Vagina (tissue), 2 donors: ENCODE data around the gene DOCK4. TPM values are rescaled to one million over a fixed set of nuclear protein-coding genes. Genes with fewer than 3 reads are reported as not detected.

Experiments used
- DNase-seq, 2 donors: peaks; one replicate each; pipeline ENCODE4 v3.0.0-alpha.2; 2017; ENCODE audit errors: extremely low spot score in 2 of 2
- H3K27ac ChIP-seq: fragments of 200-600 bp; sonication (generic); one replicate; pipeline ENCODE4 v1.5.1; 2019
- H3K27me3 ChIP-seq: fragments of 200-600 bp; sonication (generic); one replicate; pipeline ENCODE4 v1.5.1; 2019
- H3K36me3 ChIP-seq, 2 donors: fragments of 200-600 bp; sonication (generic); one replicate each; pipeline ENCODE4 v1.5.1; 2017 to 2019
- H3K4me1 ChIP-seq: fragments of 200-600 bp; sonication (generic); one replicate; pipeline ENCODE4 v1.5.1; 2019
- H3K4me3 ChIP-seq, 2 donors: fragments of 200-600 bp; sonication (generic); 1 replicate in 1 of 2; 2 replicates in 1 of 2; pipeline ENCODE4 v1.5.1; 2016 to 2019
- H3K9me3 ChIP-seq: fragments of 200-600 bp; sonication (generic); one replicate; pipeline ENCODE4 v1.5.1; 2019
- CTCF ChIP-seq, 3 experiments: fragments of 450-650 bp in 2 of 3; fragments of 200-600 bp in 1 of 3; sonication (generic) in 1 of 3; IDR thresholded peaks; one replicate each; pipeline ENCODE4 v1.5.1; 2017 to 2019; ENCODE audit warnings: antibody characterized with exemption in 3 of 3, mild to moderate bottlenecking in 2 of 3, moderate library complexity in 2 of 3
- POLR2A ChIP-seq, 2 donors: fragments of 450-650 bp; IDR thresholded peaks; one replicate each; pipeline ENCODE4 v1.6.1; 2017; ENCODE audit warnings: antibody characterized with exemption in 2 of 2, mild to moderate bottlenecking in 2 of 2, moderate library complexity in 2 of 2
- POLR2AphosphoS5 ChIP-seq, 2 donors: sonication (generic); formaldehyde crosslinking; IDR thresholded peaks; one replicate each; pipeline ENCODE4 v1.9.0; 2017; ENCODE audit warnings: antibody characterized with exemption in 2 of 2, mild to moderate bottlenecking in 2 of 2, low read depth in 1 of 2; ENCODE audit not compliant: insufficient read depth in 1 of 2
- intact Hi-C: fragments of 100-400 bp; cut with DNase I; formaldehyde crosslinking; loops from one replicate; pipeline ENCODE4 v1.15.1; 2023
- total RNA-seq: library from RNA; depleted of rRNA; stranded (reverse); fragments of >200 nt; gene quantifications from one replicate; pipeline ENCODE4 v1.2.3, GENCODE V29; 2016

Gene DOCK4
- total RNA-seq, 1 donor from 2014 or later, result 40.3 TPM

- Histone ChIP-seq H3K4me3 (no peak overlapping the region), H3K36me3 (no peaks in the 10 kb centered on the region), H3K4me1 (no peaks in the 10 kb centered on the region), H3K9me3 (no peaks in the 10 kb centered on the region), H3K27me3 (no peaks in the 10 kb centered on the region), H3K27ac (no peak overlapping the region)
- TF ChIP-seq CTCF (IDR thresholded peaks at IDR 0.05) (no peak), POLR2AphosphoS5 (IDR thresholded peaks at IDR 0.05; ENCODE audit: insufficient read depth in 1 of 2, low read depth in 1 of 2) (no peak), POLR2A (IDR thresholded peaks at IDR 0.05) (no peak)
- intact Hi-C loops, result no loop called here
- no peak for DNase-seq
Measured at GRCh38 chr7:111860248-111860647, 346.0 kb downstream of the DOCK4 start.

GRCh38 chr7:111858331-111858730 lies 347.9 kb downstream of the DOCK4 start:
- no peak overlapping the region for H3K4me3 ChIP-seq
- H3K4me1 ChIP-seq, result no peaks in the 10 kb centered on the region
- TF ChIP-seq POLR2AphosphoS5 (IDR thresholded peaks at IDR 0.05; ENCODE audit: insufficient read depth in 1 of 2, low read depth in 1 of 2) (no peak), POLR2A (IDR thresholded peaks at IDR 0.05) (no peak), CTCF (IDR thresholded peaks at IDR 0.05) (no peak)
- no peaks in the 10 kb centered on the region for H3K9me3 ChIP-seq
- H3K36me3 ChIP-seq, result no peaks in the 10 kb centered on the region
- DNase-seq, result no peak
- H3K27me3 ChIP-seq, result no peaks in the 10 kb centered on the region
- intact Hi-C loops, result no loop called here
- H3K27ac ChIP-seq, result no peak overlapping the region

GRCh38 chr7:111855842-111856227 lies 350.4 kb downstream of the DOCK4 start:
- no peak overlapping the region for H3K27ac ChIP-seq
- H3K4me1 ChIP-seq, result no peaks in the 10 kb centered on the region
- no peaks in the 10 kb centered on the region for H3K9me3 ChIP-seq
- H3K4me3 ChIP-seq, result no peak overlapping the region
- intact Hi-C loops, result no loop called here
- H3K27me3 ChIP-seq, result no peaks in the 10 kb centered on the region
- TF ChIP-seq POLR2A (IDR thresholded peaks at IDR 0.05) (no peak), POLR2AphosphoS5 (IDR thresholded peaks at IDR 0.05; ENCODE audit: insufficient read depth in 1 of 2, low read depth in 1 of 2) (no peak), CTCF (IDR thresholded peaks at IDR 0.05) (no peak)
- DNase-seq, result no peak
- no peaks in the 10 kb centered on the region for H3K36me3 ChIP-seq

DNA sequence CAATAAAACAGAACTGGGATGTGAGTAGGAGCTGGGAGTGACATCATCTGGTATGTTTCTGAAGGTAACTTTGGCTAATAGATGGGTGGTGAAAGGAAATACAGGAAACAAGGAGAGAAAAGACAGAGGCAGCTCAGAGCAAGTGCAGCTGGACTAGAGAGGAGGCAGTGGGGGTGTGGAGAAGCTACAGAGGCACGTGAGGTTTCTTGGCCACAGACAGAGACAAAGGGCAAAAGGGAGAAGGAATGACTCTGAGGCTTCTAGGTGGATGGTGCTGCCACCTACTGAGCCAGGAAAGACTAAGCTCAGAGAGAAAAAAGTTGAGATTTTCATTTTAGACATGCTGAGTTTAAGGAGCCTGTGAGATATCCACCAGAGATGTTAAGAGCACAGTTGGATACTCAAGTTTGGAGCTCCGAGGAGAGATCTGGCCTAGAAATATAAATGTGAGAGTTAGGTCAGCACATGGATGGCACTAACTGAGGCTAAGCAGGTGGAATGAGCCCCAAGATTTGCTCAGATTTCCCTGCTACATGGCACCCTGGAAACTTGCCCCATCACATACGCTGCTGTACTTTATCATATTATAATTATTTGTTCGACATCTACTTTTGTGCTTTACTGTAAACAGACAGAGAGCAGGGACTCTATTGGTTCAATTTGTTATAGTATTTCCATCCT lies 350.9 kb downstream of the DOCK4 start:
- no peak for DNase-seq
- Histone ChIP-seq H3K27ac (no peak overlapping the region), H3K27me3 (no peaks in the 10 kb centered on the region), H3K9me3 (no peaks in the 10 kb centered on the region), H3K4me1 (no peaks in the 10 kb centered on the region), H3K4me3 (no peak overlapping the region), H3K36me3 (no peaks in the 10 kb centered on the region)
- TF ChIP-seq POLR2AphosphoS5 (IDR thresholded peaks at IDR 0.05; ENCODE audit: insufficient read depth in 1 of 2, low read depth in 1 of 2), result no peak
- no peak for TF ChIP-seq POLR2A (IDR thresholded peaks at IDR 0.05)
- intact Hi-C loops, result no loop called here

GRCh38 chr7:111853201-111853990 lies 352.8 kb downstream of the DOCK4 start:
- Histone ChIP-seq H3K4me1 (no peaks in the 10 kb centered on the region), H3K27ac (no peak overlapping the region), H3K27me3 (no peaks in the 10 kb centered on the region), H3K36me3 (peaks cover 0 to 6% of the 10 kb centered on the region in 2 donors), H3K4me3 (no peak overlapping the region), H3K9me3 (no peaks in the 10 kb centered on the region)
- intact Hi-C loops, result no loop called here
- TF ChIP-seq POLR2A (IDR thresholded peaks at IDR 0.05), result no peak
- TF ChIP-seq POLR2AphosphoS5 (IDR thresholded peaks at IDR 0.05; ENCODE audit: insufficient read depth in 1 of 2, low read depth in 1 of 2), result no peak
- no peak for TF ChIP-seq CTCF (IDR thresholded peaks at IDR 0.05)
- no peak for DNase-seq
